OCI-LY3 (cell line): ENCODE results near the gene SDE2.

Experiments used
- H2AFZ ChIP-seq: fragments of 200-600, 300-600 bp; shearing (Covaris generic); 2 replicates; pipeline ENCODE4 v1.6.0; 2014; ENCODE audit warnings: antibody characterized with exemption, low read depth, low read length
- H3K27ac ChIP-seq: fragments of 200-600, 300-600 bp; sonication (generic); 2 replicates; pipeline ENCODE4 v1.5.1; 2014; ENCODE audit warnings: mild to moderate bottlenecking, low read length, moderate library complexity, mixed read lengths
- H3K27me3 ChIP-seq: fragments of 200-600, 300-600 bp; sonication (generic); 2 replicates; pipeline ENCODE4 v1.6.1; 2014; ENCODE audit warnings: low read depth, low read length, mixed read lengths
- H3K36me3 ChIP-seq: fragments of 200-600, 300-600 bp; sonication (generic); replicated peaks from 2 replicates; pipeline ENCODE3; 2014; ENCODE audit warnings: low read depth, low read length, mixed read lengths
- H3K4me1 ChIP-seq: fragments of 300-600, 200-600 bp; sonication (generic); 2 replicates; pipeline ENCODE4 v1.6.1; 2014; ENCODE audit warnings: low read length, mixed read lengths
- H3K4me2 ChIP-seq: fragments of 200-600, 300-600 bp; sonication (generic); 2 replicates; pipeline ENCODE4 v1.6.1; 2014; ENCODE audit warnings: low read length, mixed read lengths
- H3K4me3 ChIP-seq: fragments of 300-600, 200-600 bp; sonication (generic); 2 replicates; pipeline ENCODE4 v1.5.1; 2014; ENCODE audit warnings: antibody characterized with exemption, mild to moderate bottlenecking, low read length, moderate library complexity
- H3K79me2 ChIP-seq: fragments of 300-600, 200-600 bp; shearing (Covaris generic); 2 replicates; pipeline ENCODE4 v1.6.1; 2014; ENCODE audit warnings: mild to moderate bottlenecking, low read length, mixed read lengths
- H3K9ac ChIP-seq: fragments of 300-600, 200-600 bp; shearing (Covaris generic); 2 replicates; pipeline ENCODE4 v1.6.0; 2014; ENCODE audit warnings: mild to moderate bottlenecking, low read length, moderate library complexity
- H3K9me3 ChIP-seq: fragments of 200-600, 300-600 bp; shearing (Covaris generic); 2 replicates; pipeline ENCODE4 v1.6.1; 2014; ENCODE audit warnings: low read length, mixed read lengths; ENCODE audit not compliant: insufficient read depth
- H4K20me1 ChIP-seq: fragments of 200-600, 300-600 bp; sonication (generic); 2 replicates; pipeline ENCODE4 v1.6.1; 2016; ENCODE audit warnings: low read length, mixed read lengths; ENCODE audit not compliant: insufficient read depth
- CTCF ChIP-seq: fragments of 200-600, 300-600 bp; sonication (generic); IDR thresholded peaks from 2 replicates; pipeline ENCODE4 v1.5.1; 2014; ENCODE audit warnings: antibody characterized with exemption, low read length, low read depth
- EZH2phosphoT487 ChIP-seq: fragments of 200-600 bp; shearing (Covaris generic); IDR thresholded peaks from 2 replicates; pipeline ENCODE4 v1.6.1; 2018; ENCODE audit warnings: antibody characterized with exemption, mixed run types, low read depth

SDE2 gene

GRCh38 chr1:226029093-226029496 is 30.0 kb upstream of the SDE2 start:
- H3K79me2 ChIP-seq = no peaks in the 10 kb centered on the region
- H3K9me3 ChIP-seq = no peaks in the 10 kb centered on the region
- peak overlapping the region; percentile 77 for H3K27ac ChIP-seq
- TF ChIP-seq CTCF = no peak
- TF ChIP-seq EZH2phosphoT487 = no peak
- no peaks in the 10 kb centered on the region for H3K27me3 ChIP-seq
- H3K36me3 ChIP-seq = no peaks in the 10 kb centered on the region
- H3K9ac ChIP-seq = peak overlapping the region; percentile 17; the same call in 1 of the 2 replicates
- H4K20me1 ChIP-seq = no peaks in the 10 kb centered on the region
- peak overlapping the region; percentile 41 for H3K4me3 ChIP-seq
- H2AFZ ChIP-seq = no peak overlapping the region
- peaks cover 36% of the 10 kb centered on the region for H3K4me1 ChIP-seq
- H3K4me2 ChIP-seq = peak overlapping the region; percentile 69

GRCh38 chr1:226027538-226028217 is 28.5 kb upstream of the SDE2 start:
- no peak overlapping the region for H3K4me2 ChIP-seq
- peaks cover 36% of the 10 kb centered on the region for H3K4me1 ChIP-seq
- no peaks in the 10 kb centered on the region for H3K9me3 ChIP-seq
- H3K4me3 ChIP-seq = no peak overlapping the region
- no peaks in the 10 kb centered on the region for H3K36me3 ChIP-seq
- H2AFZ ChIP-seq = no peak overlapping the region
- no peaks in the 10 kb centered on the region for H3K79me2 ChIP-seq
- H3K27me3 ChIP-seq = no peaks in the 10 kb centered on the region
- H4K20me1 ChIP-seq = no peaks in the 10 kb centered on the region
- no peak overlapping the region for H3K9ac ChIP-seq
- H3K27ac ChIP-seq = no peak overlapping the region
- TF ChIP-seq CTCF = no peak
- TF ChIP-seq EZH2phosphoT487 = no peak

GRCh38 chr1:226026833-226027232 is 27.7 kb upstream of the SDE2 start:
- Histone ChIP-seq H3K9me3 (no peaks in the 10 kb centered on the region), H4K20me1 (no peaks in the 10 kb centered on the region), H3K36me3 (no peaks in the 10 kb centered on the region), H2AFZ (no peak overlapping the region), H3K9ac (no peak overlapping the region), H3K4me3 (no peak overlapping the region), H3K27ac (no peak overlapping the region), H3K4me1 (peaks cover 36% of the 10 kb centered on the region), H3K27me3 (no peaks in the 10 kb centered on the region), H3K79me2 (no peaks in the 10 kb centered on the region), H3K4me2 (no peak overlapping the region)
- TF ChIP-seq CTCF (no peak), EZH2phosphoT487 (no peak)

GRCh38 chr1:226023735-226024134 is 24.6 kb upstream of the SDE2 start:
- H2AFZ ChIP-seq = no peak overlapping the region
- H3K27ac ChIP-seq = no peak overlapping the region
- H3K36me3 ChIP-seq = no peaks in the 10 kb centered on the region
- no peaks in the 10 kb centered on the region for H4K20me1 ChIP-seq
- H3K4me3 ChIP-seq = no peak overlapping the region
- no peaks in the 10 kb centered on the region for H3K9me3 ChIP-seq
- TF ChIP-seq CTCF = no peak
- no peak for TF ChIP-seq EZH2phosphoT487
- no peak overlapping the region for H3K4me2 ChIP-seq
- H3K9ac ChIP-seq = no peak overlapping the region
- no peaks in the 10 kb centered on the region for H3K27me3 ChIP-seq
- no peaks in the 10 kb centered on the region for H3K79me2 ChIP-seq
- H3K4me1 ChIP-seq = peaks cover 14% of the 10 kb centered on the region
